ENCODE measurements around the gene PAQR8. TPM values are rescaled to one million over a fixed set of nuclear protein-coding genes. Genes with fewer than 3 reads are reported as not detected.

The PAQR8 gene
- total RNA-seq, result 12.6 TPM

- FAIRE-seq (no peak), DNase-seq (ENCODE audit: low spot score in 2 of 2) (peak; percentile 94 to 95)
These were observed at the start of gene PAQR8 for GRCh38 chr6:52361945-52362442. Gene PAQR8, plus strand, starts transcription at chr6:52362151. Its CDS starts 41,063 bp downstream, at chr6:52403214.

- DNase-seq (ENCODE audit: low spot score in 2 of 2) (no peak), FAIRE-seq (no peak)
These were observed 49.5 kb upstream of the PAQR8 start for GRCh38 chr6:52312461-52312860.

GRCh38 chr6:52314752-52315151 lies 47.2 kb upstream of the PAQR8 start:
- DNase-seq (ENCODE audit: low spot score in 2 of 2) (no peak), FAIRE-seq (no peak)

GRCh38 chr6:52317211-52317610 lies 44.7 kb upstream of the PAQR8 start:
- FAIRE-seq (no peak), DNase-seq (ENCODE audit: low spot score in 2 of 2) (no peak)

- FAIRE-seq, result no peak
These were observed 43.9 kb upstream of the PAQR8 start for GRCh38 chr6:52317841-52318581.

GRCh38 chr6:52324189-52324588 lies 37.8 kb upstream of the PAQR8 start:
- DNase-seq (ENCODE audit: low spot score in 2 of 2), result no peak

More at GRCh38 chr6:52317841-52318581, 43.9 kb upstream of the PAQR8 start:
- DNase-seq (ENCODE audit: low spot score in 2 of 2), result no peak

GRCh38 chr6:52325695-52326471 lies 36.1 kb upstream of the PAQR8 start:
- no peak for DNase-seq (ENCODE audit: low spot score in 2 of 2)
- no peak for FAIRE-seq

More at GRCh38 chr6:52324189-52324588, 37.8 kb upstream of the PAQR8 start:
- FAIRE-seq, result no peak

GRCh38 chr6:52326540-52327364 lies 35.2 kb upstream of the PAQR8 start:
- DNase-seq (ENCODE audit: low spot score in 2 of 2) (no peak), FAIRE-seq (no peak)

- no peak for FAIRE-seq
- no peak for DNase-seq (ENCODE audit: low spot score in 2 of 2)
These were observed 33.7 kb upstream of the PAQR8 start for GRCh38 chr6:52328303-52328662.

- FAIRE-seq, result no peak
- no peak for DNase-seq (ENCODE audit: low spot score in 2 of 2)
These were observed 33.2 kb upstream of the PAQR8 start for GRCh38 chr6:52328729-52329128.

- DNase-seq (ENCODE audit: low spot score in 2 of 2), result no peak
- no peak for FAIRE-seq
These were observed 31.5 kb upstream of the PAQR8 start for GRCh38 chr6:52330470-52330869.

- DNase-seq (ENCODE audit: low spot score in 2 of 2) (no peak), FAIRE-seq (no peak)
These were observed 30.0 kb upstream of the PAQR8 start for GRCh38 chr6:52331793-52332457.

GRCh38 chr6:52333840-52334200 lies 28.1 kb upstream of the PAQR8 start:
- no peak for DNase-seq (ENCODE audit: low spot score in 2 of 2)
- no peak for FAIRE-seq

GRCh38 chr6:52335576-52335975 lies 26.4 kb upstream of the PAQR8 start:
- FAIRE-seq (no peak), DNase-seq (ENCODE audit: low spot score in 2 of 2) (no peak)

GRCh38 chr6:52336919-52337561 lies 24.9 kb upstream of the PAQR8 start:
- DNase-seq (ENCODE audit: low spot score in 2 of 2), result no peak
- FAIRE-seq, result no peak

- DNase-seq (ENCODE audit: low spot score in 2 of 2), result no peak
- FAIRE-seq, result no peak
These were observed 24.2 kb upstream of the PAQR8 start for GRCh38 chr6:52337633-52338290.

- DNase-seq (ENCODE audit: low spot score in 2 of 2) (no peak), FAIRE-seq (no peak)
These were observed 21.4 kb upstream of the PAQR8 start for GRCh38 chr6:52340603-52340880.

- DNase-seq (ENCODE audit: low spot score in 2 of 2) (no peak), FAIRE-seq (no peak)
These were observed 20.2 kb upstream of the PAQR8 start for GRCh38 chr6:52341561-52342260.

GRCh38 chr6:52345311-52345710 lies 16.6 kb upstream of the PAQR8 start:
- FAIRE-seq (no peak), DNase-seq (ENCODE audit: low spot score in 2 of 2) (no peak)
